Endothelial cell of umbilical vein (primary cell): Measurements from ENCODE around the gene SRSF11. TPM values are rescaled to one million over a fixed set of nuclear protein-coding genes. Genes with fewer than 3 reads are reported as not detected.

ENCODE experiments used
- BruUV-seq: library from RNA; stranded (reverse); fragments of 400-500 nt; replicated peaks from 2 replicates; lab custom pipeline; 2021; lab: Mats Ljungman, UMichigan
- CTCF ChIA-PET: fragments of 300-600, 350-600 bp; sonication (Branson Sonifier 250); formaldehyde crosslinking; loops from one replicate; lab custom pipeline; 2021; ENCODE audit warnings: antibody characterized with exemption, inconsistent platforms; lab: Charles Lee
- POLR2A ChIA-PET: fragments of 300-600, 350-600 bp; sonication (Branson Sonifier 250); formaldehyde crosslinking; loops from one replicate; lab custom pipeline; 2021; ENCODE audit warnings: antibody characterized with exemption, inconsistent platforms; lab: Charles Lee
- DNase-seq: peaks from one replicate; pipeline ENCODE4 v3.0.0-alpha.2; 2011; ENCODE audit warnings: low read depth, low spot score
- FAIRE-seq: peaks from 2 replicates; lab custom pipeline; 2011; peaks lifted over from hg19 to GRCh38; lab: Jason Lieb, UNC
- H2AFZ ChIP-seq: 2 replicates; pipeline ENCODE4 v1.6.0; 2012; ENCODE audit warnings: low read depth, low read length, control low read depth, inconsistent platforms
- H3K27ac ChIP-seq: 2 replicates; pipeline ENCODE4 v1.5.1; 2011; ENCODE audit warnings: low read depth, mild to moderate bottlenecking, control low read depth, low read length, moderate library complexity; ENCODE audit not compliant: insufficient read depth
- H3K27me3 ChIP-seq, 2 experiments: 2 replicates each; pipeline versions ENCODE4 v1.6.0 to v1.6.1; 2011; ENCODE audit warnings: low read length in 2 of 2, mixed read lengths in 1 of 2; ENCODE audit not compliant: control insufficient read depth in 2 of 2, insufficient read depth in 2 of 2
- H3K36me3 ChIP-seq, 2 experiments: 2 replicates in 1 of 2; 3 replicates in 1 of 2; pipeline ENCODE4 v1.5.1; 2011; ENCODE audit warnings: low read length in 2 of 2, mild to moderate bottlenecking in 1 of 2, moderate library complexity in 1 of 2; ENCODE audit not compliant: control insufficient read depth in 2 of 2, insufficient read depth in 2 of 2; ENCODE audit errors: extremely low read depth in 1 of 2
- H3K4me1 ChIP-seq: 3 replicates; pipeline ENCODE4 v1.5.1; 2011; ENCODE audit warnings: mild to moderate bottlenecking, low read length; ENCODE audit not compliant: control insufficient read depth, insufficient read depth; ENCODE audit errors: extremely low read depth
- H3K4me2 ChIP-seq: 2 replicates; pipeline ENCODE4 v1.6.1; 2011; ENCODE audit warnings: low read length, control low read depth, mixed read lengths; ENCODE audit not compliant: insufficient read depth
- H3K4me3 ChIP-seq, 3 experiments: fragments of 200-600 bp in 1 of 3; sonication (generic), shearing (Covaris generic) in 1 of 3; replicated peaks in 1 of 3; 2 replicates each; pipeline ENCODE4 v1.5.1; 2011 to 2016; ENCODE audit warnings: control low read depth in 3 of 3, low read length in 3 of 3, mild to moderate bottlenecking in 2 of 3, inconsistent platforms in 1 of 3, low read depth in 1 of 3, moderate library complexity in 1 of 3; ENCODE audit not compliant: insufficient read depth in 1 of 3
- H3K79me2 ChIP-seq: 2 replicates; pipeline ENCODE4 v1.6.0; 2012; ENCODE audit warnings: low read length, inconsistent platforms; ENCODE audit not compliant: control insufficient read depth, insufficient read depth
- H3K9ac ChIP-seq: replicated peaks from 2 replicates; pipeline ENCODE3; 2011; ENCODE audit warnings: low read length, control low read depth; ENCODE audit not compliant: insufficient read depth; ENCODE audit errors: extremely low read depth
- H3K9me1 ChIP-seq: replicated peaks from 3 replicates; pipeline ENCODE4 v1.6.0; 2011; ENCODE audit warnings: mild to moderate bottlenecking, low read length; ENCODE audit not compliant: control insufficient read depth, insufficient read depth; ENCODE audit errors: extremely low read depth
- H3K9me3 ChIP-seq: replicated peaks from 2 replicates; pipeline ENCODE4 v1.5.1; 2012; ENCODE audit warnings: low read length, inconsistent platforms; ENCODE audit not compliant: control insufficient read depth, insufficient read depth
- H4K20me1 ChIP-seq: replicated peaks from 2 replicates; pipeline ENCODE3; 2011; ENCODE audit warnings: mild to moderate bottlenecking, low read length; ENCODE audit not compliant: control insufficient read depth, insufficient read depth; ENCODE audit errors: extremely low read depth
- CTCF ChIP-seq, 2 donors: IDR thresholded peaks; 1 replicate in 1 of 2; 2 replicates in 1 of 2; pipeline ENCODE4 v1.5.1; 2011; ENCODE audit warnings: low read length in 2 of 2, mild to moderate bottlenecking in 2 of 2, moderate library complexity in 2 of 2, control low read depth in 1 of 2, inconsistent platforms in 1 of 2, low read depth in 1 of 2; ENCODE audit not compliant: insufficient read depth in 1 of 2; ENCODE audit errors: extremely low read depth in 1 of 2
- EZH2 ChIP-seq: IDR thresholded peaks from 2 replicates; pipeline ENCODE4 v1.6.1; 2012; ENCODE audit warnings: borderline replicate concordance, low read depth, mild to moderate bottlenecking, moderate library complexity, low read length, inconsistent platforms; ENCODE audit not compliant: severe bottlenecking
- FOS ChIP-seq: IDR thresholded peaks from 2 replicates; pipeline ENCODE4 v1.6.1; 2011; ENCODE audit warnings: mild to moderate bottlenecking, low read length, moderate library complexity, borderline replicate concordance; ENCODE audit not compliant: insufficient read depth
- GATA2 ChIP-seq: IDR thresholded peaks from 2 replicates; pipeline ENCODE4 v1.7.0; 2011; ENCODE audit warnings: low read depth, mild to moderate bottlenecking, moderate library complexity, mixed read lengths, low read length; ENCODE audit not compliant: insufficient read length, insufficient read depth
- JUN ChIP-seq: IDR thresholded peaks from 2 replicates; pipeline ENCODE4 v1.6.1; 2011; ENCODE audit warnings: borderline replicate concordance, low read depth; ENCODE audit not compliant: insufficient read length, insufficient read depth
- MAX ChIP-seq: IDR thresholded peaks from 2 replicates; pipeline ENCODE4 v1.6.1; 2011; ENCODE audit not compliant: insufficient read depth, insufficient read length
- MYC ChIP-seq: IDR thresholded peaks from one replicate; pipeline ENCODE4 v1.6.1; 2011; ENCODE audit warnings: mild to moderate bottlenecking, low read depth, low read length
- POLR2A ChIP-seq: IDR thresholded peaks from 2 replicates; pipeline ENCODE4 v1.6.1; 2012; ENCODE audit warnings: low read depth, mild to moderate bottlenecking, control low read depth, low read length
- POLR2AphosphoS5 ChIP-seq: IDR thresholded peaks from 2 replicates; pipeline ENCODE4 v1.6.1; 2012; ENCODE audit warnings: low read depth, mild to moderate bottlenecking, control low read depth, low read length, moderate library complexity; ENCODE audit not compliant: insufficient read depth
- dilution Hi-C: fragments of 300-500 bp; cut with MboI; formaldehyde crosslinking; loops from one replicate; pipeline ENCODE4 v1.15.0; 2019; ENCODE audit warnings: low sequenced_read_pairs; ENCODE audit not compliant: extremely low pct_ligation_motif_present
- intact Hi-C: fragments of 100-400 bp; cut with micrococcal nuclease; formaldehyde crosslinking; loops from one replicate; pipeline ENCODE4 v1.10.0; 2022
- polyA plus RNA-seq, 4 experiments: library from polyadenylated mRNA; depleted of rRNA in 3 of 4; stranded (reverse) in 3 of 4; unstranded in 1 of 4; fragments of >200 nt; gene quantifications; 2 replicates each; pipeline versions ENCODE4 v1.2.1 to v1.2.3, GENCODE V29; 2011 to 2012; ENCODE audit warnings: missing spikeins in 1 of 4
- total RNA-seq: library from RNA; stranded (reverse); gene quantifications from 2 replicates; pipeline ENCODE4 v1.2.3, GENCODE V29; 2021

The SRSF11 gene
- total and polyA plus RNA-seq, 2 donors (not counting 3 experiments of a cell fraction or from before 2014, with no cell fraction given): 177 to 241 TPM

DNA sequence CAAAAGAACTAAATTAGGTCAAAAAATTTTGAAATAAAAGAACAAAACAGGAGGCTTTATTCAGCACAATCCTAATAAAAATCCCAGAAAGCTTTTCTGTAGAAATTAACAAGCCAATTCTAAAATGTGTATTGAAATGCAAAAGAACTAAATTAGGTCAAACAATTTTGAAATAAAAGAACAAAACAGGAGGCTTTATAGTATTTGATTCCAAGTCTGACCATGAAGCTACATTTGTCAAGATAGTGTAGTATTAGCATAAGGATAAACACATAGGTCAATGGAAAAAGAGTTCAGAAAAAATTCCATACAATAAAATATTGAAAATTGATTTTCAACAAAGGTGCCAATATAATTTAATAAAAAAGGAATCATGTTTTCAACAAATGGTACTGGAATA lies 26.6 kb upstream of the SRSF11 start:
- no TSS peak for BruUV-seq
- H3K9ac ChIP-seq: no peak overlapping the region
- H4K20me1 ChIP-seq: no peaks in the 10 kb centered on the region
- CTCF ChIA-PET: no interaction called here
- POLR2A ChIA-PET: no interaction called here
- TF ChIP-seq FOS (no peak), POLR2AphosphoS5 (no peak), GATA2 (no peak), JUN (no peak), CTCF (IDR thresholded peaks at IDR 0.05; ENCODE audit: extremely low read depth in 1 of 2, insufficient read depth in 1 of 2, low read depth in 1 of 2, low read length in 2 of 2) (no peak), MYC (no peak)
- H2AFZ ChIP-seq: no peak overlapping the region
- H3K9me3 ChIP-seq: no peaks in the 10 kb centered on the region
- dilution Hi-C loops: no loop called here
- no peak for FAIRE-seq
- no peaks in the 10 kb centered on the region for H3K27me3 ChIP-seq
- H3K4me3 ChIP-seq: no peak overlapping the region
- H3K9me1 ChIP-seq: no peaks in the 10 kb centered on the region
- H3K36me3 ChIP-seq: no peaks in the 10 kb centered on the region
- H3K27ac ChIP-seq: no peak overlapping the region
- peaks cover 70% of the 10 kb centered on the region for H3K79me2 ChIP-seq
- DNase-seq: no peak
- intact Hi-C loops: no loop called here
- H3K4me1 ChIP-seq: no peaks in the 10 kb centered on the region
- no peak overlapping the region for H3K4me2 ChIP-seq

DNA sequence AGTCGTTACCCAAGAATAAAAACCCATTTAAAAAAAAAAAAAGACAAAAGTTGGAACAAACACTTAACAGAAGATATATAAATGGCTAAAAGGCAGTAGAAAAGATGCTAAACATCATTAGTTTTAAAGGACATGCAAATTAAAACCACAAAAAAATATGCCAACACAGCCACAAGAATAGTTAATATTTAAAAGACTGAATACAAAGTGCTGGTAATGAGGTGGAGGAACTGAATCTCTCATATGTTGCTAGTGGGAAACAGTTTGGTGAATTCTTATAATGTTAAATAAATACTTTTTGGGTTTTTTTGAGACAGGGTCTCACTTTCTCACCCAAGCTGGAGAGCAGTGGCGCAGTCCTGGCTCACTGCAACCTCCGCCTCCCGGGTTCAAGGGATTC lies 25.8 kb upstream of the SRSF11 start:
- H3K4me3 ChIP-seq: no peak overlapping the region
- no peak overlapping the region for H3K4me2 ChIP-seq
- no TSS peak for BruUV-seq
- H4K20me1 ChIP-seq: no peaks in the 10 kb centered on the region
- no peaks in the 10 kb centered on the region for H3K9me3 ChIP-seq
- dilution Hi-C loops (no loop called here), intact Hi-C loops (no loop called here)
- ChIA-PET CTCF (no interaction called here), POLR2A (no interaction called here)
- no peak overlapping the region for H3K9ac ChIP-seq
- H3K79me2 ChIP-seq: peaks cover 68% of the 10 kb centered on the region
- H3K9me1 ChIP-seq: no peaks in the 10 kb centered on the region
- no peak for TF ChIP-seq POLR2A
- TF ChIP-seq POLR2AphosphoS5: no peak
- TF ChIP-seq CTCF (IDR thresholded peaks at IDR 0.05; ENCODE audit: extremely low read depth in 1 of 2, insufficient read depth in 1 of 2, low read depth in 1 of 2, low read length in 2 of 2): no peak
- TF ChIP-seq MYC: no peak
- TF ChIP-seq EZH2: no peak
- no peak for TF ChIP-seq MAX
- TF ChIP-seq GATA2: no peak
- TF ChIP-seq FOS: no peak
- no peak for TF ChIP-seq JUN
- no peaks in the 10 kb centered on the region for H3K4me1 ChIP-seq
- H3K36me3 ChIP-seq: no peaks in the 10 kb centered on the region
- FAIRE-seq (no peak), DNase-seq (no peak)
- H3K27ac ChIP-seq: no peak overlapping the region
- H2AFZ ChIP-seq: no peak overlapping the region
- no peaks in the 10 kb centered on the region for H3K27me3 ChIP-seq
